ENCODE data around the gene SEPTIN10.

Gene SEPTIN10

GRCh38 chr2:109529532-109530449 lies 84.0 kb downstream of the SEPTIN10 start:
- peaks cover 6% of the 10 kb centered on the region for H3K27me3 Mint-ChIP-seq
- no peak overlapping the region for H3K4me3 Mint-ChIP-seq
- H3K36me3 Mint-ChIP-seq (ENCODE audit: low read depth): no peaks in the 10 kb centered on the region
- no peaks in the 10 kb centered on the region for H3K9me3 Mint-ChIP-seq
- no peaks in the 10 kb centered on the region for H3K4me1 Mint-ChIP-seq (ENCODE audit: low read depth)
- H3K27ac Mint-ChIP-seq: no peak overlapping the region

- H3K4me1 Mint-ChIP-seq (ENCODE audit: low read depth): no peaks in the 10 kb centered on the region
- peaks cover 6% of the 10 kb centered on the region for H3K27me3 Mint-ChIP-seq
- no peaks in the 10 kb centered on the region for H3K36me3 Mint-ChIP-seq (ENCODE audit: low read depth)
- no peaks in the 10 kb centered on the region for H3K9me3 Mint-ChIP-seq
- no peak overlapping the region for H3K4me3 Mint-ChIP-seq
- no peak overlapping the region for H3K27ac Mint-ChIP-seq
Observed at GRCh38 chr2:109528811-109529501, 84.8 kb downstream of the SEPTIN10 start.

- H3K4me3 Mint-ChIP-seq: no peak overlapping the region
- no peaks in the 10 kb centered on the region for H3K36me3 Mint-ChIP-seq (ENCODE audit: low read depth)
- no peaks in the 10 kb centered on the region for H3K9me3 Mint-ChIP-seq
- no peaks in the 10 kb centered on the region for H3K4me1 Mint-ChIP-seq (ENCODE audit: low read depth)
- peaks cover 6% of the 10 kb centered on the region for H3K27me3 Mint-ChIP-seq
- H3K27ac Mint-ChIP-seq: no peak overlapping the region
Observed at GRCh38 chr2:109527846-109528705, 85.7 kb downstream of the SEPTIN10 start.

GRCh38 chr2:109527079-109527478 lies 86.7 kb downstream of the SEPTIN10 start:
- H3K9me3 Mint-ChIP-seq: no peaks in the 10 kb centered on the region
- no peak overlapping the region for H3K4me3 Mint-ChIP-seq
- H3K36me3 Mint-ChIP-seq (ENCODE audit: low read depth): no peaks in the 10 kb centered on the region
- H3K27me3 Mint-ChIP-seq: peaks cover 6% of the 10 kb centered on the region
- H3K4me1 Mint-ChIP-seq (ENCODE audit: low read depth): no peaks in the 10 kb centered on the region
- no peak overlapping the region for H3K27ac Mint-ChIP-seq

- Mint-ChIP-seq H3K27me3 (peaks cover 6% of the 10 kb centered on the region), H3K4me1 (ENCODE audit: low read depth) (no peaks in the 10 kb centered on the region), H3K4me3 (no peak overlapping the region), H3K9me3 (no peaks in the 10 kb centered on the region), H3K27ac (no peak overlapping the region), H3K36me3 (ENCODE audit: low read depth) (no peaks in the 10 kb centered on the region)
Observed at GRCh38 chr2:109526442-109526970, 87.3 kb downstream of the SEPTIN10 start.

- H3K36me3 Mint-ChIP-seq (ENCODE audit: low read depth): no peaks in the 10 kb centered on the region
- no peak overlapping the region for H3K27ac Mint-ChIP-seq
- no peaks in the 10 kb centered on the region for H3K4me1 Mint-ChIP-seq (ENCODE audit: low read depth)
- H3K9me3 Mint-ChIP-seq: no peaks in the 10 kb centered on the region
- H3K27me3 Mint-ChIP-seq: peaks cover 6% of the 10 kb centered on the region
- H3K4me3 Mint-ChIP-seq: no peak overlapping the region
Observed at GRCh38 chr2:109525836-109526235, 87.9 kb downstream of the SEPTIN10 start.

- Mint-ChIP-seq H3K9me3 (no peaks in the 10 kb centered on the region), H3K4me1 (ENCODE audit: low read depth) (no peaks in the 10 kb centered on the region), H3K4me3 (no peak overlapping the region), H3K27me3 (peaks cover 6% of the 10 kb centered on the region), H3K27ac (no peak overlapping the region), H3K36me3 (ENCODE audit: low read depth) (no peaks in the 10 kb centered on the region)
Observed at GRCh38 chr2:109523536-109524361, 90.0 kb downstream of the SEPTIN10 start.

GRCh38 chr2:109523121-109523520 lies 90.6 kb downstream of the SEPTIN10 start:
- no peak overlapping the region for H3K4me3 Mint-ChIP-seq
- peaks cover 6% of the 10 kb centered on the region for H3K27me3 Mint-ChIP-seq
- H3K9me3 Mint-ChIP-seq: no peaks in the 10 kb centered on the region
- H3K4me1 Mint-ChIP-seq (ENCODE audit: low read depth): no peaks in the 10 kb centered on the region
- H3K27ac Mint-ChIP-seq: no peak overlapping the region
- no peaks in the 10 kb centered on the region for H3K36me3 Mint-ChIP-seq (ENCODE audit: low read depth)

GRCh38 chr2:109522063-109522374 lies 91.7 kb downstream of the SEPTIN10 start:
- no peaks in the 10 kb centered on the region for H3K9me3 Mint-ChIP-seq
- no peaks in the 10 kb centered on the region for H3K4me1 Mint-ChIP-seq (ENCODE audit: low read depth)
- no peak overlapping the region for H3K4me3 Mint-ChIP-seq
- H3K27ac Mint-ChIP-seq: no peak overlapping the region
- no peaks in the 10 kb centered on the region for H3K36me3 Mint-ChIP-seq (ENCODE audit: low read depth)
- no peaks in the 10 kb centered on the region for H3K27me3 Mint-ChIP-seq

GRCh38 chr2:109521233-109522062 lies 92.3 kb downstream of the SEPTIN10 start:
- Mint-ChIP-seq H3K9me3 (no peaks in the 10 kb centered on the region), H3K36me3 (ENCODE audit: low read depth) (no peaks in the 10 kb centered on the region), H3K4me1 (ENCODE audit: low read depth) (no peaks in the 10 kb centered on the region), H3K27me3 (no peaks in the 10 kb centered on the region), H3K27ac (no peak overlapping the region), H3K4me3 (no peak overlapping the region)

- H3K4me1 Mint-ChIP-seq (ENCODE audit: low read depth): peaks cover 3% of the 10 kb centered on the region
- H3K36me3 Mint-ChIP-seq (ENCODE audit: low read depth): no peaks in the 10 kb centered on the region
- no peaks in the 10 kb centered on the region for H3K9me3 Mint-ChIP-seq
- H3K27me3 Mint-ChIP-seq: no peaks in the 10 kb centered on the region
- H3K27ac Mint-ChIP-seq: no peak overlapping the region
- no peak overlapping the region for H3K4me3 Mint-ChIP-seq
Observed at GRCh38 chr2:109519513-109519912, 94.3 kb downstream of the SEPTIN10 start.

- H3K27me3 Mint-ChIP-seq: no peaks in the 10 kb centered on the region
- H3K4me3 Mint-ChIP-seq: no peak overlapping the region
- no peak overlapping the region for H3K27ac Mint-ChIP-seq
- no peaks in the 10 kb centered on the region for H3K36me3 Mint-ChIP-seq (ENCODE audit: low read depth)
- H3K9me3 Mint-ChIP-seq: no peaks in the 10 kb centered on the region
- H3K4me1 Mint-ChIP-seq (ENCODE audit: low read depth): peaks cover 3% of the 10 kb centered on the region
Observed at GRCh38 chr2:109517118-109517889, 96.5 kb downstream of the SEPTIN10 start.
